SH-SY5Y (cell line): ENCODE data around the gene SNF8.

Experiments used
- GATA2 ChIP-seq: IDR thresholded peaks from 2 replicates; pipeline ENCODE4 v1.6.1; 2011; ENCODE audit warnings: mild to moderate bottlenecking, low read depth, low read length
- GATA3 ChIP-seq: IDR thresholded peaks from 2 replicates; pipeline ENCODE4 v1.6.1; 2011; ENCODE audit warnings: low read depth, mild to moderate bottlenecking, low read length, moderate library complexity

SNF8 gene

DNA sequence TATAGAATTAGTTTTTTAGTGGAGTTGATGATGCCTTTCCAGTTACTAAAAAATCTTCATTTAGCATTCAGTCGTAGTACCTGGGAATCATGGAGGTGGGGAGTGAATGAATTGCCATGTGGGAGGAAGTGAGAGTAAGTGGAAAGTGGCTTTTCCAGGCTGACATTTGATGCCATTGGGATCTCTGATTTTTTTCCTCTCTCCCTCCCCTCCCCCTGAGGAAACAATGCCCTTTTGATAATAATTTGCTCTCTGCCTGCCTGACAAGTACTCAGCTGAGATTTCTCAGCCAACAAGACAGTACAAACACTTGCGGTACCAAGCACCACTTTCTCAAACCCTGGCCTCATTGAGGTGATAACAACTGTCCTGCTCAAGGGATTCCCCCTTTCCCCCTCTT lies 34.3 kb downstream of the SNF8 start:
- no peak for TF ChIP-seq GATA3
- TF ChIP-seq GATA2 = no peak

DNA sequence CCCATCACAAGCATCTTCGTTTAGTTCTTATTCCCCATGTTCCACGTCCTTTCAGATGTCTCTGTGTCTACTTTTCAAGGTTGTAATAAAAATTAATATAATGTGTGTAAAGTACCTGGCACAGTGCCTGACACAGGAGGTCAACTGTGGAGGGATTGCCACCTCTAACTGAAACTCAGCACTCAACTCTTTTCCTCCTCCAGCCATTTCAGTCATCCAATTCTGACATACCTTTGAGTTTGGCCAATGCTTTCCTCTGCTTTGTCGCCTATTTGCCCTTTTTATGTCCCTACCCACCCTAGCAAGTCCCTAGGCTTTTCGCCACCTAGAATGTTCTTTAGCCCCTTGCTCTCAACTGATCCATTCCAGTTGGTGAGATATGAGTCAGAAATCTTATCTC lies 34.9 kb downstream of the SNF8 start:
- TF ChIP-seq GATA2 = no peak
- TF ChIP-seq GATA3 = no peak

DNA sequence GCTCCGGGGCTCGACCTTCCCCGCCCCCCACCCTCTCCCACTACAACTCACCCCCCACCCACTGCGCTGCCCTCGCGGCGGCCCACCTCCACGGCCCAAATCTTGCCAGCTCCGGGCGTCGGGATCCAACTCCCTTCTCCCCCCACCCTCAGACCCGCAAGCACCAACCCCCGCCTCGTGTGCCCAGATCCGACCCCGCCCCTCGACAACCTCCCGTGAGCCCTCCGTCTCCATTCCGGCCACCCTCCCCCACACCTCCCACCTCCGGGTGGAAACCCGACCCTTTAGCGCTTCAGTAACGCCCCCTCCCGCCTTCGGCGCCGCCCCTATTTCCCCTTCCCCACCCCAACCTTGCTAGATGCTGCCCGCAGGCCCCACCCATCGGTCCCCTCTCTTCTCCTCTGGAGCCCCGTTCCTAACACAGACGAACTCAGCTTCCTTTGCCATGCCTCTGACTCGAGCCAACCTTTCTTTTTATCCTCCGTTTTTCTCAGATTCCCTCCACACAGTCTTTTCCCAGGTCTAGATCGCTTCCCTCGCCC lies 35.7 kb downstream of the SNF8 start:
- TF ChIP-seq GATA3 (no peak), GATA2 (no peak)

GRCh38 chr17:48908047-48908843 lies 36.4 kb downstream of the SNF8 start, which contains the start of gene UBE2Z:
UBE2Z (plus strand) TSS chr17:48908407; CDS start chr17:48908504, 97 bp downstream.
- TF ChIP-seq GATA2 (no peak), GATA3 (no peak)

- TF ChIP-seq GATA3 = no peak
- no peak for TF ChIP-seq GATA2
Observed at GRCh38 chr17:48907713-48908046, 37.0 kb downstream of the SNF8 start.

- no peak for TF ChIP-seq GATA2
- no peak for TF ChIP-seq GATA3
Observed at GRCh38 chr17:48905987-48906515, 38.6 kb downstream of the SNF8 start.

DNA sequence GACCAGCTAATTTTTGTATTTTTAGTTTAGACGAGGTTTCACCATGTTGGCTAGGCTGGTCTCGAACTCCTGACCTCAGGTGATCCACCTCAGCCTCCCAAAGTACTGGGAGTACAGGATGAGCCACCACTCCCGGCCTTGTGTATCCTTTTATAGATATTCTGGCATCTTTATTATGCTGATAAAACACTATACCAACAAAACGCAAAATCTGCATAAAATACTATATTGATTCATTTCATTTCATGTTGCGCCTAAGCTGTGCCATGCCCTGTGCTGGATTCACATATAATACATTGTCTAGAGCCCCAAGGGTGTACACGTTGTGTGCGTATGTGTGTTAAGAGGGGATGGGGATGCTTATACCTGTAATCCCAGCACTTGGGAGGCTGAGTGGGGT lies 40.2 kb downstream of the SNF8 start:
- no peak for TF ChIP-seq GATA3
- no peak for TF ChIP-seq GATA2

DNA sequence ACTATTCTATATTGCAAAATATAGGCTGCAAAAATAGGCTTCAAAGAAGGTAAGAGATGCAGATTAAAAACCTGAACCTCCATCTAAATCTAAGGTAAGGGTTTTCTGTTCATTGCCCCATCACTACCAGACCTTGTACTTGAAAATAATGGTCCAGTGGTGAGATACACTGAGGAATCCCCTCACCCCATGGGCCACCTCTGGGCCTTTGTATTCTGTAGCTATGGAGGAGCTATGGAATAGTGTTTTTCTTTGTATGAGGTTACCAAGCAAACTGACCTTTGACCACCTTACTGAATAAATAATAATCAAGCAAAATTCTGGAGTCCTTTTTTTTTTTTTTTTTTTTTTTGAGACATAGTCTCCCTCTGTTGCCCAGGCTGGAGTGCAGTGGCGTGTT lies 41.2 kb downstream of the SNF8 start:
- TF ChIP-seq GATA3 = no peak
- no peak for TF ChIP-seq GATA2

DNA sequence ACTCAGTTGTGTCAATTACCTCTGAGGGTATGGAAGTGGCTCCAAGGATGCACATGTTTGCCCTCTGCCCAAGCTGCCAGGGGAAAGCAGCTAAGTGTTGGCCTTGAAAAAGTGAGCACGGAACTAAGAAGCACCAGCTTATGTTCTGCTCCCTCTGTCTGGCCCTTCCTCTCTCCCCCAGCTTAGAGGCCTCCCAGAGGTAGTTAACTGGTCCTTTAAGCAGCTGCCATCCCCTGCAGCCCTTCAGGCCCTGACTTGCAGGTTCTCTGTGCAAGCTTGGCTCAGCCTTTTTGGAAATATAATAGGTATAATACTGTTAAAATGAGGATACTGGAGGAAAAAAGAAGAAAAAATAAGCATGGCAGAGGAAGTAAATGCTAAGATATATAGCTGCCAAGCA lies 43.4 kb downstream of the SNF8 start:
- TF ChIP-seq GATA2 (no peak), GATA3 (no peak)

DNA sequence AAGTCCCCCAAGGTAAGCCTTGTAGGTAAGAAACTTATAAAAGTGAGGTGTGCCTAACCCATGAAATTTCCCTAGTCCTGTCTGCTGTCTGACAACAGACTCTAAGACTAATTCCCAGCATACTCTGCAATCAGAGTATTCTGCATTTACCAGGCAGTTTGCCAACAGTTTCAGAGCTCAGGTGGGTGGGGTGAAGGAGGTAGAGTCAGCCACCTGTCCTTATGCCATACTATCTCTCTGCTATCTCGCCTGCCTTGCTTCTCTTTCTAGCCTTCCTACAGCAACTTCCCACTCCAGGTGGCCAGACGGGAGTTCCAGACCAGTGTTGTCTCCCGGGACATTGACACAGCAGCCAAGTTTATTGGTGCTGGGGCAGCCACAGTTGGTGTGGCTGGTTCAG lies 49.8 kb downstream of the SNF8 start:
- TF ChIP-seq GATA3 = no peak

DNA sequence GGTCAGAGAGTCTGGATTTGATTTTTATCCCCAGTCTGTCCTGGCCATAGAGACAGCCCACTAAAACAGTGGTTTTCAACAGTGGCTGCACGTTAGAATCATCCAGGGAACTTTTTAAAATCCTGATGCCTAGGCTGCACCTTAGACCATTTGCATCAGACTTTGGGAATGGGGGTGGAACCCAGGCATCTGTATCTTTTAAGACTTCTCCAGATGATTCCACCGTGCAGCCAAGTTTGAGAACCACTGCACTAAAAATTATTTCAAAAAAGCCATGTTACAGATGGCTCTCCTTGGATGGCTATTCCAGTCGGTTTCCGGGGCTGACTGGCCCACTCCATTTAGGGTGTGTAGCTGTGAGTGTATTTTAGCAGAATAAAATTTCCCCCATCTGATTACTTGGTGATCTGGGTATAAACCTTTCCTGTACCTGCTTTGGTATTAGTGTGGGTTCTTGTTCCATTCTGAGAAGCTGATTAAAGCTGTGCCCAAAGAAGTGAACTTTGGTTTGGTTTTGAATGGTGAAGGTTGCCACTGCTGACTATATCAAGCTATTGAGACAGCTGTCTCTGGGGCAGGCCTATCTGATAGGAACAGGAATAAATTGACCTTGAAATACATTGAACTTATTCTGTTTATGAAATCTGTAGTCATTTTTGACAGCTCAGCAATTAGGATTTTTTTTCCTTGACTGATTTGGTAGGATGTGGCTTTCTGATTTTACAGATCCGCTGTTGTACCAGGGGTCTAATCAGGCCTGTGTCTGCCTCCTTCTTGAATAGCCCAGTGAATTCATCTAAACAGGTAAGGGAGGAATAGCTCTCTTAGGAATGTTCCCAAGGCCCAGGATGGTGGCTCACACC lies 50.8 kb downstream of the SNF8 start:
- TF ChIP-seq GATA3 = no peak
- TF ChIP-seq GATA2 = no peak

DNA sequence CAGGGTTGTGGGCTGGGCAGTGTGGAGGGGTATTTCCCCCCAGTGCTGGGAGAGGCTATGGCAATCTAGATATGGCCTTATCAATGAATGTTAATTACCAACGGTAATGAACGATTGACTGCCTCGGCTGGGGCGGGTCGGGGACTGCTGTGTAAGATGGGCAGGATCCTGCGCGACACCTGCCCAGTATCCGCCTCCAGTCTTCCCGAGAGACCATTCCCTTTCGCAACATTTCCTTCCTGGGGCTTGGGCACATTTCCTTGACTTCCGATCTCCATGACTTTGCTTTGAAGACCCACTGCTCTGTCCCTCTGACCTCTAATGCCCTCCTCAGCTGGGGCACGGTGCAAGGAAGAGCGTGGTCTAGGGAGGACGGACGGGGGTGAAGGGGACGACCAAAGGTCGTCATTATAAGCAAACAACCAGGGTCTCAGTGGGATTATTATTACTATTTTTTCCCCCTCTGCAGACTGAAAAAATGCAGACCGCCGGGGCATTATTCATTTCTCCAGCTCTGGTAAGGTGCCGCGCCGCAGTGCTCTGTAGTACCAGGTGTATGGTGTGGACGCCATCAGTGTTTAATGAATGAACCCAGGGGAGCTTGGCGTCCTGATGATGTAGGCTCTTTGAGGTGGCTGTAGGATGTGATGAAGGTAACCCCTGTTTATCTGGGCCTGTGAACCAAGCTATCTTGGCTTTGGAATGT lies 51.5 kb downstream of the SNF8 start:
- TF ChIP-seq GATA2 (no peak), GATA3 (no peak)

- TF ChIP-seq GATA3 (no peak), GATA2 (no peak)
Observed at GRCh38 chr17:48890086-48890485, 54.6 kb downstream of the SNF8 start.

GRCh38 chr17:48883171-48883570 lies 61.5 kb downstream of the SNF8 start:
- TF ChIP-seq GATA3 (no peak), GATA2 (no peak)
